Trophoblast cell (in vitro differentiated cells and primary cell): ENCODE results near the gene RABGAP1.

ENCODE experiments used
- DNase-seq, 2 donors: peaks; one replicate each; pipeline ENCODE4 v3.0.0-alpha.2; 2016
- H2AFZ ChIP-seq: 2 replicates; pipeline ENCODE4 v1.6.1; 2013; ENCODE audit warnings: low read length, moderate library complexity, mild to moderate bottlenecking; ENCODE audit not compliant: insufficient read depth, poor library complexity
- H2AK5ac ChIP-seq: 2 replicates; pipeline ENCODE4 v1.6.1; 2013; ENCODE audit warnings: mild to moderate bottlenecking, low read length
- H2BK120ac ChIP-seq: 2 replicates; pipeline ENCODE4 v1.6.1; 2013; ENCODE audit warnings: low read length, mild to moderate bottlenecking, moderate library complexity; ENCODE audit not compliant: insufficient read depth, poor library complexity
- H2BK12ac ChIP-seq: 2 replicates; pipeline ENCODE4 v1.6.1; 2013; ENCODE audit warnings: mild to moderate bottlenecking, low read length, moderate library complexity
- H2BK5ac ChIP-seq: 2 replicates; pipeline ENCODE4 v1.6.1; 2013; ENCODE audit warnings: low read length, low read depth, moderate library complexity, mild to moderate bottlenecking; ENCODE audit not compliant: poor library complexity
- H3K14ac ChIP-seq: 2 replicates; pipeline ENCODE4 v1.6.1; 2013; ENCODE audit warnings: mild to moderate bottlenecking, low read length
- H3K18ac ChIP-seq: 2 replicates; pipeline ENCODE4 v1.6.1; 2013; ENCODE audit warnings: mild to moderate bottlenecking, low read length
- H3K23ac ChIP-seq: 2 replicates; pipeline ENCODE4 v1.6.1; 2013; ENCODE audit warnings: low read length
- H3K27ac ChIP-seq: 2 replicates; pipeline ENCODE4 v1.5.1; 2013; ENCODE audit warnings: low read depth, mild to moderate bottlenecking, inconsistent platforms, low read length, moderate library complexity
- H3K27me3 ChIP-seq: 2 replicates; pipeline ENCODE4 v1.6.1; 2013; ENCODE audit warnings: inconsistent platforms, mild to moderate bottlenecking, low read length, moderate library complexity; ENCODE audit not compliant: insufficient read depth
- H3K36me3 ChIP-seq, 2 experiments: 1 replicate in 1 of 2; 2 replicates in 1 of 2; pipeline ENCODE4 v1.6.1; 2013; ENCODE audit warnings: low read length in 2 of 2, mild to moderate bottlenecking in 2 of 2, moderate library complexity in 1 of 2; ENCODE audit not compliant: insufficient read depth in 2 of 2, control insufficient read depth in 1 of 2
- H3K4ac ChIP-seq: 2 replicates; pipeline ENCODE4 v1.6.1; 2013; ENCODE audit warnings: low read depth, mild to moderate bottlenecking, low read length, moderate library complexity
- H3K4me1 ChIP-seq, 2 experiments: 1 replicate in 1 of 2; 2 replicates in 1 of 2; pipeline ENCODE4 v1.6.1; 2013; ENCODE audit warnings: low read length in 2 of 2, mild to moderate bottlenecking in 2 of 2, moderate library complexity in 1 of 2; ENCODE audit not compliant: insufficient read depth in 2 of 2, control insufficient read depth in 1 of 2
- H3K4me2 ChIP-seq: 2 replicates; pipeline ENCODE4 v1.6.1; 2013; ENCODE audit warnings: inconsistent platforms, mild to moderate bottlenecking, low read length, moderate library complexity
- H3K4me3 ChIP-seq: 2 replicates; pipeline ENCODE4 v1.5.1; 2013; ENCODE audit warnings: mild to moderate bottlenecking, low read depth, low read length, inconsistent platforms
- H3K79me1 ChIP-seq: one replicate; pipeline ENCODE4 v1.6.1; 2013; ENCODE audit warnings: low read length
- H3K79me2 ChIP-seq: 2 replicates; pipeline ENCODE4 v1.6.1; 2013; ENCODE audit warnings: low read length, mild to moderate bottlenecking; ENCODE audit not compliant: control insufficient read depth, insufficient read depth, poor library complexity
- H3K9ac ChIP-seq: 2 replicates; pipeline ENCODE4 v1.6.1; 2013; ENCODE audit warnings: mild to moderate bottlenecking, low read length
- H3K9me3 ChIP-seq: 2 replicates; pipeline ENCODE4 v1.6.1; 2013; ENCODE audit warnings: low read depth, mild to moderate bottlenecking, control low read depth, inconsistent platforms, low read length; ENCODE audit not compliant: insufficient read depth
- H4K12ac ChIP-seq: 2 replicates; pipeline ENCODE4 v1.6.1; 2013; ENCODE audit warnings: low read depth, mild to moderate bottlenecking, low read length, moderate library complexity
- H4K8ac ChIP-seq: 2 replicates; pipeline ENCODE4 v1.6.1; 2013; ENCODE audit warnings: low read depth, mild to moderate bottlenecking, low read length, moderate library complexity
- H4K91ac ChIP-seq: one replicate; pipeline ENCODE4 v1.6.1; 2013; ENCODE audit warnings: low read depth, mild to moderate bottlenecking, low read length, moderate library complexity
- WGBS: extraction: QIAGEN DNeasy Blood & Tissue Kit; methylation state at CpG from one replicate; pipeline ENCODE4 v1.1.7; 2013; ENCODE audit warnings: missing lambda C conversion rate; ENCODE audit not compliant: insufficient read length, insufficient coverage; ENCODE audit errors: extremely low coverage; 5-methylcytosine and 5-hydroxymethylcytosine counted together

The RABGAP1 gene

DNA sequence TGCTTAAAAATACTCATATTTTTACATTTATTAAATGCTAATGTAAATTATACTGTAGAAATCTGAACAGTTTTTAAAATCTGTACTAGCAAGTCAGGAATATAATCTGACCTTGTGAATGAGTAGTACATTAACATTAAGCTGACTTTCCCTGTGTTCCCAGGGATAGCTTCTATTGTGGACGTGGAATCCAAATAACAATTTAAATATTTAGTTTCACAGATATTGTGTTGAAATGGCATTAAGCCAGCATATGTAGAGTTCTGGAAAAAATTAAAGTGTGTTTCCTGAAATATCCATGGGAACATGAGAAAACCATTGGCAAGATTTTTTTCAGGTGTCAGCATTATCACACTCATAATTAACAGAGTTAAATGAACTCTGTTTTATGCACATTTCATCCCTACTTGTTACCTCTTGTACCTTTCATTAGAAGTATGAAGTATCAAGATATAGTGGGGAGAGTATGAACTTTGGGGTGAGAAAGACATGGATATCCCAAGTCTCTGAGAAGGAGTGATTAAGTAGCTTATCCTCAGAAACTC lies 5.7 kb downstream of the RABGAP1 start:
- Histone ChIP-seq H3K14ac (no peak overlapping the region), H2BK120ac (no peak overlapping the region), H3K79me1 (peaks cover 1% of the 10 kb centered on the region), H3K27ac (no peak overlapping the region), H3K18ac (no peak overlapping the region), H2AK5ac (no peak overlapping the region), H3K36me3 (peaks cover 4% of the 10 kb centered on the region in 2 experiments), H3K9ac (no peak overlapping the region), H2BK5ac (no peak overlapping the region), H4K12ac (no peak overlapping the region), H4K8ac (no peak overlapping the region), H3K27me3 (no peaks in the 10 kb centered on the region), H3K4me2 (no peak overlapping the region), H3K4me3 (no peak overlapping the region), H3K23ac (no peak overlapping the region), H3K79me2 (peaks cover 9% of the 10 kb centered on the region), H2AFZ (no peak overlapping the region), H4K91ac (no peak overlapping the region), H3K4ac (no peak overlapping the region), H2BK12ac (no peak overlapping the region), H3K4me1 (peaks cover 2 to 3% of the 10 kb centered on the region in 2 experiments), H3K9me3 (no peaks in the 10 kb centered on the region)
- WGBS: no CpG with 5 or more reads among the region's 1 CpG
- DNase-seq: no peak

DNA sequence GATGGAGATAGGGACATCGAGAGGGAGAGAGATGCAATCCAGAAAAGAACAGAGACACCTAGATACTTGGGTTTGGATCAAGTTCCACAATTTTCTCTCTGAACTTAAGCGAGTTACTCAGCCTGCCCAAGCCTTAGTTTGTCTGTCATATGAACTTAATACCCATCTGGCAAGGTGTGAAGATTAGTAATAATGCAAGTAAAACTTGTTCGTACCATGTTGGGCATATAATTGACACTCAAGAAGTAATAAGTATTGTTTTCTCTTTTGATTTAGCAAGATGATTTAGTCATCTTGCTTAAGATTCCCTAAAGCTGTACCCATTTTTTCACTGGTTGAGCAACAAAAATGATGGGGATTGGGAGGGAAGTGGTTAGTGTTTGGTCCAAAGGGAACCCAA lies 7.5 kb downstream of the RABGAP1 start:
- H3K79me2 ChIP-seq: peaks cover 5% of the 10 kb centered on the region
- no peak overlapping the region for H3K14ac ChIP-seq
- H2BK12ac ChIP-seq: no peak overlapping the region
- H3K23ac ChIP-seq: no peak overlapping the region
- no peak overlapping the region for H2AK5ac ChIP-seq
- no peak overlapping the region for H3K9ac ChIP-seq
- no peak overlapping the region for H3K4ac ChIP-seq
- no peak for DNase-seq
- H4K8ac ChIP-seq: no peak overlapping the region
- no peak overlapping the region for H3K18ac ChIP-seq
- H2BK5ac ChIP-seq: no peak overlapping the region
- no peak overlapping the region for H4K91ac ChIP-seq
- no peaks in the 10 kb centered on the region for H3K9me3 ChIP-seq
- peaks cover 4% of the 10 kb centered on the region in 2 experiments for H3K36me3 ChIP-seq
- H3K4me1 ChIP-seq: no peaks in the 10 kb centered on the region
- H4K12ac ChIP-seq: no peak overlapping the region
- no peak overlapping the region for H2AFZ ChIP-seq
- no CpG with 5 or more reads among the region's 3 CpGs for WGBS
- H3K79me1 ChIP-seq: no peaks in the 10 kb centered on the region
- no peak overlapping the region for H3K27ac ChIP-seq
- H3K4me2 ChIP-seq: no peak overlapping the region
- no peak overlapping the region for H3K4me3 ChIP-seq
- H3K27me3 ChIP-seq: no peaks in the 10 kb centered on the region
- no peak overlapping the region for H2BK120ac ChIP-seq

DNA sequence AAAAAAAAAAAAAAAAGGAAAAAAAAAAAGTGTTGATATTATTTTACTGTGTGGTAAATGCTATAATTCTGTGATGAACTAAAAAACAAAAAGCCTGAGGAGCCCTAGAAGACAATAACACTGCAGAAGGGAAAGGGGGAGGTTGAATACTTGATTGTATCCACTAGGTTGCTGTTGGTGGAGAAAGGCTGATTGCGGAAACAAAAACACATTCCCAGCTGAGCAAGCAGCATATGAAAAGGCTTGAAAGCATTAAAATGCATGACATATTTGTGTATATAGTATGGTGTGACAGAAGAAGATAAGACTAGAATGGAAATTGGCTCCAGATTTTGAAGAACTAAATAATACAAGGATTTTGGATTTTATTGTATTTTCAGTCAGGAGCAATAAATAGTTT lies 8.9 kb downstream of the RABGAP1 start:
- no peak overlapping the region for H3K23ac ChIP-seq
- H3K27ac ChIP-seq: no peak overlapping the region
- H3K4me2 ChIP-seq: no peak overlapping the region
- H3K9ac ChIP-seq: no peak overlapping the region
- H2AFZ ChIP-seq: no peak overlapping the region
- WGBS: no CpG with 5 or more reads among the region's 1 CpG
- H3K4me3 ChIP-seq: no peak overlapping the region
- no peaks in the 10 kb centered on the region for H3K27me3 ChIP-seq
- no peaks in the 10 kb centered on the region for H3K36me3 ChIP-seq
- no peak overlapping the region for H2BK12ac ChIP-seq
- no peak overlapping the region for H4K12ac ChIP-seq
- H3K14ac ChIP-seq: no peak overlapping the region
- H2AK5ac ChIP-seq: no peak overlapping the region
- no peaks in the 10 kb centered on the region for H3K4me1 ChIP-seq
- no peak overlapping the region for H2BK5ac ChIP-seq
- DNase-seq: peak in 1 of 2 donors; percentile 53
- no peak overlapping the region for H2BK120ac ChIP-seq
- H4K91ac ChIP-seq: no peak overlapping the region
- H3K9me3 ChIP-seq: no peaks in the 10 kb centered on the region
- H3K79me2 ChIP-seq: peaks cover 2% of the 10 kb centered on the region
- H3K18ac ChIP-seq: no peak overlapping the region
- no peak overlapping the region for H3K4ac ChIP-seq
- no peaks in the 10 kb centered on the region for H3K79me1 ChIP-seq
- no peak overlapping the region for H4K8ac ChIP-seq

DNA sequence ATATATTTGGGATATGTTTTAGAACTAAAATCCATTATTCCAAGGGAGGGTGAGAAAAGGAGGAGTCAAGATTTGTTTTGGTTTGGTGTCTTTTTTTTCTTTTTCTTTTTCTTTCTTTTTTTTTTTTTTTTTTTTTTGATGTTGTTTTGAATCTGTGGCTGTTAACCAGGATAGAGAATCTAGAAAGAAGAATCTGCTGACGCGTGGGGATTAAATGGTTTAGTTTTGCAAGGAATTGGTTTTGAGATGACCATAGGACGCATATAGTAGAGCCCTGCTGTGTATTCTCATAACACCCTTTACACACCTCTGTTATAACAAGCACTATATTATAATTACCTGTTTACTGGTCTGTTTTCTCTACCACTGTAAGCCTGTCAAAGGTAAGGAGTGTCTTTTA lies 9.4 kb downstream of the RABGAP1 start:
- no peak overlapping the region for H3K23ac ChIP-seq
- H2BK12ac ChIP-seq: no peak overlapping the region
- peaks cover 2% of the 10 kb centered on the region for H3K79me2 ChIP-seq
- H3K4me1 ChIP-seq: no peaks in the 10 kb centered on the region
- no peaks in the 10 kb centered on the region for H3K9me3 ChIP-seq
- no peak overlapping the region for H4K12ac ChIP-seq
- no peak overlapping the region for H2AK5ac ChIP-seq
- H3K79me1 ChIP-seq: no peaks in the 10 kb centered on the region
- no peaks in the 10 kb centered on the region for H3K36me3 ChIP-seq
- no peak overlapping the region for H3K18ac ChIP-seq
- H3K9ac ChIP-seq: no peak overlapping the region
- H2AFZ ChIP-seq: no peak overlapping the region
- no peak overlapping the region for H2BK120ac ChIP-seq
- WGBS: no CpG with 5 or more reads among the region's 3 CpGs
- no peaks in the 10 kb centered on the region for H3K27me3 ChIP-seq
- no peak for DNase-seq
- H3K4me2 ChIP-seq: no peak overlapping the region
- no peak overlapping the region for H3K14ac ChIP-seq
- H2BK5ac ChIP-seq: no peak overlapping the region
- no peak overlapping the region for H4K91ac ChIP-seq
- H3K4ac ChIP-seq: no peak overlapping the region
- H3K27ac ChIP-seq: no peak overlapping the region
- H3K4me3 ChIP-seq: no peak overlapping the region
- no peak overlapping the region for H4K8ac ChIP-seq
